HG03103 (cell line): ENCODE data around the gene PARVB.

Experiments
- ATAC-seq: cut with Tn5 transposase; IDR thresholded peaks from one replicate; pipeline ENCODE4 v1.9.1; 2021; ENCODE audit warnings: low read depth; ENCODE audit not compliant: unreplicated experiment

Gene PARVB

GRCh38 chr22:44172370-44173108 lies 148.4 kb downstream of the PARVB start:
- no peak for ATAC-seq

- no peak for ATAC-seq
These were observed 149.1 kb downstream of the PARVB start for GRCh38 chr22:44173154-44173553.

GRCh38 chr22:44175676-44176075 lies 151.6 kb downstream of the PARVB start:
- ATAC-seq, result no peak

GRCh38 chr22:44179196-44179988 lies 155.3 kb downstream of the PARVB start:
- ATAC-seq, result no peak

GRCh38 chr22:44179989-44180705 lies 156.0 kb downstream of the PARVB start:
- ATAC-seq, result no peak

GRCh38 chr22:44180706-44181032 lies 156.6 kb downstream of the PARVB start, which contains the start of gene PARVG:
TSS of gene PARVG (plus strand) at chr22:44180925. CDS start at chr22:44183330, 2,405 bp downstream.
- ATAC-seq, result no peak

- no peak for ATAC-seq
These were observed 157.2 kb downstream of the PARVB start for GRCh38 chr22:44181033-44181911.

- no peak for ATAC-seq
These were observed 157.9 kb downstream of the PARVB start for GRCh38 chr22:44181912-44182587.

- ATAC-seq, result no peak
These were observed 158.6 kb downstream of the PARVB start for GRCh38 chr22:44182588-44183286.

- ATAC-seq, result no peak
These were observed 159.1 kb downstream of the PARVB start for GRCh38 chr22:44183287-44183588.

GRCh38 chr22:44184006-44184405 lies 159.9 kb downstream of the PARVB start:
- no peak for ATAC-seq

GRCh38 chr22:44185237-44186120 lies 161.4 kb downstream of the PARVB start:
- no peak for ATAC-seq

GRCh38 chr22:44186121-44186510 lies 162.0 kb downstream of the PARVB start:
- ATAC-seq, result no peak

- no peak for ATAC-seq
These were observed 162.6 kb downstream of the PARVB start for GRCh38 chr22:44186737-44187136.

GRCh38 chr22:44187652-44188230 lies 163.6 kb downstream of the PARVB start:
- no peak for ATAC-seq

GRCh38 chr22:44188316-44188715 lies 164.2 kb downstream of the PARVB start:
- no peak for ATAC-seq

GRCh38 chr22:44188986-44189630 lies 165.0 kb downstream of the PARVB start:
- ATAC-seq, result no peak
